Epithelial cell of proximal tubule (primary cell): Measurements from ENCODE around the gene AOC3. TPM values are rescaled to one million over a fixed set of nuclear protein-coding genes. Genes with fewer than 3 reads are reported as not detected.

ENCODE experiments used
- DNase-seq: peaks from one replicate; pipeline ENCODE4 v3.0.0-alpha.2; 2011; ENCODE audit warnings: low read depth
- H3K4me3 ChIP-seq: 2 replicates; pipeline ENCODE4 v1.5.1; 2011; ENCODE audit warnings: low read depth, mild to moderate bottlenecking, low read length
- CTCF ChIP-seq: conservative IDR thresholded peaks from 2 replicates; pipeline ENCODE4 v1.5.1; 2012; ENCODE audit warnings: low read depth, mild to moderate bottlenecking, low read length
- total RNA-seq: library from RNA; depleted of rRNA; stranded (reverse); fragments of >200 nt; gene quantifications from 2 replicates; pipeline ENCODE4 v1.2.3, GENCODE V29; 2015

The AOC3 gene
- total RNA-seq, 1 donor from 2014 or later: not detected

GRCh38 chr17:42817866-42818265 is 33.1 kb upstream of the AOC3 start:
- no peak for TF ChIP-seq CTCF
- no peak overlapping the region for H3K4me3 ChIP-seq
- no peak for DNase-seq

GRCh38 chr17:42818379-42818778 is 32.6 kb upstream of the AOC3 start:
- TF ChIP-seq CTCF: no peak
- H3K4me3 ChIP-seq: no peak overlapping the region
- no peak for DNase-seq

GRCh38 chr17:42819939-42820535 is 31.0 kb upstream of the AOC3 start:
- TF ChIP-seq CTCF: peak; percentile 92
- no peak overlapping the region for H3K4me3 ChIP-seq
- no peak for DNase-seq

- no peak for TF ChIP-seq CTCF
- no peak for DNase-seq
- no peak overlapping the region for H3K4me3 ChIP-seq
These were observed 29.8 kb upstream of the AOC3 start for GRCh38 chr17:42821176-42821575.

- H3K4me3 ChIP-seq: no peak overlapping the region
- DNase-seq: no peak
- no peak for TF ChIP-seq CTCF
These were observed 23.5 kb upstream of the AOC3 start for GRCh38 chr17:42827472-42827871.

GRCh38 chr17:42830971-42831370 is 20.0 kb upstream of the AOC3 start:
- H3K4me3 ChIP-seq: no peak overlapping the region
- no peak for TF ChIP-seq CTCF
- DNase-seq: no peak

GRCh38 chr17:42832213-42832933 is 18.6 kb upstream of the AOC3 start:
- no peak for TF ChIP-seq CTCF
- no peak for DNase-seq
- peak overlapping the region; percentile 94 for H3K4me3 ChIP-seq
